ENCODE measurements around the gene GSDMA. TPM values are rescaled to one million over a fixed set of nuclear protein-coding genes. Genes with fewer than 3 reads are reported as not detected.

GSDMA gene
- total and polyA plus RNA-seq, 8 donors: 0.09 to 0.73 TPM; not detected in 6

- DNase-seq (no peak), FAIRE-seq (no peak), ATAC-seq (no peak)
- Histone ChIP-seq H3K9me3 (no peaks in the 10 kb centered on the region), H3K36me3 (peaks cover under 1 to 79% (median 55%) of the 10 kb centered on the region in 3 donors), H3K27me3 (no peaks in the 10 kb centered on the region), H3K27ac (no peak overlapping the region), H3K4me3 (no peak overlapping the region), H3K4me1 (no peaks in the 10 kb centered on the region)
- WGBS, 2 donors: 89 to 94% methylated on average over 11 of the region's 11 CpGs
- intact Hi-C loops (cut with DNase I): loop anchor here in 1 of 3 donors (10.0 kb wide), 1 partner anchor 170 kb away; no protein-coding TSS in a partner anchor
- TF ChIP-seq, protein P1, sequence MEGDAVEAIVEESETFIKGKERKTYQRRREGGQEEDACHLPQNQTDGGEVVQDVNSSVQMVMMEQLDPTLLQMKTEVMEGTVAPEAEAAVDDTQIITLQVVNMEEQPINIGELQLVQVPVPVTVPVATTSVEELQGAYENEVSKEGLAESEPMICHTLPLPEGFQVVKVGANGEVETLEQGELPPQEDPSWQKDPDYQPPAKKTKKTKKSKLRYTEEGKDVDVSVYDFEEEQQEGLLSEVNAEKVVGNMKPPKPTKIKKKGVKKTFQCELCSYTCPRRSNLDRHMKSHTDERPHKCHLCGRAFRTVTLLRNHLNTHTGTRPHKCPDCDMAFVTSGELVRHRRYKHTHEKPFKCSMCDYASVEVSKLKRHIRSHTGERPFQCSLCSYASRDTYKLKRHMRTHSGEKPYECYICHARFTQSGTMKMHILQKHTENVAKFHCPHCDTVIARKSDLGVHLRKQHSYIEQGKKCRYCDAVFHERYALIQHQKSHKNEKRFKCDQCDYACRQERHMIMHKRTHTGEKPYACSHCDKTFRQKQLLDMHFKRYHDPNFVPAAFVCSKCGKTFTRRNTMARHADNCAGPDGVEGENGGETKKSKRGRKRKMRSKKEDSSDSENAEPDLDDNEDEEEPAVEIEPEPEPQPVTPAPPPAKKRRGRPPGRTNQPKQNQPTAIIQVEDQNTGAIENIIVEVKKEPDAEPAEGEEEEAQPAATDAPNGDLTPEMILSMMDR (IDR thresholded peaks at IDR 0.05): no peak
Observed at GRCh38 chr17:39994448-39994847, 31.6 kb downstream of the GSDMA start.

DNA sequence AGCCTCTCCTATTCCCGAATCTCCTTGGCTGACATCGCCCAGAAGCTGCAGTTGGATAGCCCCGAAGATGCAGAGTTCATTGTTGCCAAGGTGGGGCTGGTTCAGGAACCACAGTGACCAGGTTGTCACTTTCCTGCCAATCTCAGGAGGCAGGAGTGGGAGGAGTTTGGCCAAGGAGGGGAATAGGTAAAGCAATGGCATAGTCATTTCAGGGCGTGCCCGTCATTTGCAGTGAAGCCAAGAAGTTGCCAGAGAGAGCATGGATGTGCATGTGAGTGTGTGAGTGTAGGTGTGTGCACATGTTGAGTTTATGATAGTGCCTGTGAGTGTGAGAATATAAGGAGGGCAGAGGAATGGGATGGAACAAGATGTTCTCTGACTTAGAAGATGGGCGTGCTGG, 32.6 kb downstream of the GSDMA start:
- 91 to 94% methylated on average over 6 of the region's 6 CpGs for WGBS, 2 donors

DNA sequence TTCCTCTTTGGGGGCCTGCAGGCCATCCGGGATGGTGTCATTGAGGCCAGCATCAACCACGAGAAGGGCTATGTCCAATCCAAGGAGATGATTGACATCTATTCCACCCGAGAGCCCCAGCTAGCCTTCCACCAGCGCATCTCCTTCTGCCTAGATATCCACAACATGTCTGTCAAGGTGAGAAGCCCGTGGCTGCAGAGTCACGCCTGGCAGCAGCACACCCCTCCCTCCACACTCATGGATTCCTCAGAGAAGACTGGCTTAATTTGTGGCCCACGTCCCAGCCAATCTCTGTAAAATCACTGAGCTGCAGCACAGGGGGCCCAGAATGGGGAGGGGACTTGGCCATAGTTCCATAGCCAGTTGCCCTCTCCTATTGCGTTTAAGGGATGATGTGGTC, 33.4 kb downstream of the GSDMA start:
- Histone ChIP-seq H3K4me3 (no peak overlapping the region), H3K27ac (no peak overlapping the region), H3K27me3 (no peaks in the 10 kb centered on the region), H3K36me3 (peaks cover 0 to 62% (median 41%) of the 10 kb centered on the region in 3 donors), H3K9me3 (no peaks in the 10 kb centered on the region), H3K4me1 (no peaks in the 10 kb centered on the region)
- no peak for ATAC-seq
- WGBS, 2 donors: 87 to 89% methylated on average over 8 of the region's 8 CpGs
- TF ChIP-seq, protein P1 (IDR thresholded peaks at IDR 0.05): no peak
- no peak for FAIRE-seq
- intact Hi-C loops (cut with DNase I): loop anchor here in 1 of 3 donors (10.0 kb wide), 1 partner anchor 169 kb away; no protein-coding TSS in a partner anchor
- DNase-seq: no peak

More for the DNA sequence above, 32.6 kb downstream of the GSDMA start:
- no peaks in the 10 kb centered on the region for H3K27me3 ChIP-seq
- no peak overlapping the region for H3K4me3 ChIP-seq
- no peak overlapping the region for H3K27ac ChIP-seq
- no peaks in the 10 kb centered on the region for H3K9me3 ChIP-seq
- ATAC-seq (peak in 1 of 4 donors; percentile 26), FAIRE-seq (no peak), DNase-seq (no peak)
- H3K4me1 ChIP-seq: no peaks in the 10 kb centered on the region
- TF ChIP-seq, protein P1 (IDR thresholded peaks at IDR 0.05): no peak
- H3K36me3 ChIP-seq: peaks cover 0 to 69% (median 46%) of the 10 kb centered on the region in 3 donors
- intact Hi-C loops (cut with DNase I): loop anchor here in 1 of 3 donors (10.0 kb wide), 1 partner anchor 169 kb away; no protein-coding TSS in a partner anchor

DNA sequence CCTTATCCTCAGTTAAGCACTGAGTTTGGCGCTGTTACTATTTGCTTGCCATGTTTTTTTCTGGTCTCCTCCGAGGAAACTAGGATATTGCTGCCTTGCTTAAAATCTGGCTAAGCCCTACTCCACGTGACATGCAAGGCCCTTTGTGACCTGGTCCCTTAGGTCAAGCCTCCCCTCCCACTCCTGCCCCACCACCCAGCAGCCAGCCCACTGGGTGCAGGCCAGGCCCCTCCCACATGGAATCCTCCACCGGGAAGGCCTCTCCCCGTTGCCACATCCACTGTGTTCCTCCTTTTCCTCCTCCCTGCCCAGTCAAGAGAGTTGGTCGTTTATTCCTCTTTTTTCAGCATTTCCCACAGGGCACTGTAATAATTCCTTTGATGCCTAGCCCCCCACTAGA, 34.0 kb downstream of the GSDMA start:
- FAIRE-seq (no peak), ATAC-seq (peak in 2 of 4 donors; percentile 28 to 58), DNase-seq (no peak)
- H3K36me3 ChIP-seq: peaks cover 0 to 56% (median 41%) of the 10 kb centered on the region in 3 donors
- no peak overlapping the region for H3K4me3 ChIP-seq
- H3K27ac ChIP-seq: no peak overlapping the region
- TF ChIP-seq, protein P1 (IDR thresholded peaks at IDR 0.05): no peak
- no peaks in the 10 kb centered on the region for H3K27me3 ChIP-seq
- 59 to 71% methylated on average over 6 of the region's 6 CpGs for WGBS, 2 donors
- H3K9me3 ChIP-seq: no peaks in the 10 kb centered on the region
- intact Hi-C loops (cut with DNase I): loop anchor here in 1 of 3 donors (10.0 kb wide), 1 partner anchor 168 kb away; no protein-coding TSS in a partner anchor
- no peaks in the 10 kb centered on the region for H3K4me1 ChIP-seq

DNA sequence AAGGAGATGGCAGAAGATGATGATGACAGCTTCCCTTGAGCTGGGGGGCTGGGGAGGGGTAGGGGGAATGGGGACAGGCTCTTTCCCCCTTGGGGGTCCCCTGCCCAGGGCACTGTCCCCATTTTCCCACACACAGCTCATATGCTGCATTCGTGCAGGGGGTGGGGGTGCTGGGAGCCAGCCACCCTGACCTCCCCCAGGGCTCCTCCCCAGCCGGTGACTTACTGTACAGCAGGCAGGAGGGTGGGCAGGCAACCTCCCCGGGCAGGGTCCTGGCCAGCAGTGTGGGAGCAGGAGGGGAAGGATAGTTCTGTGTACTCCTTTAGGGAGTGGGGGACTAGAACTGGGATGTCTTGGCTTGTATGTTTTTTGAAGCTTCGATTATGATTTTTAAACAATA, 34.7 kb downstream of the GSDMA start:
- Histone ChIP-seq H3K27me3 (no peaks in the 10 kb centered on the region), H3K9me3 (no peaks in the 10 kb centered on the region), H3K36me3 (peaks cover 0 to 48% (median 37%) of the 10 kb centered on the region in 3 donors), H3K27ac (no peak overlapping the region), H3K4me3 (no peak overlapping the region), H3K4me1 (no peaks in the 10 kb centered on the region)
- ATAC-seq (peak in 1 of 4 donors; percentile 15), DNase-seq (no peak), FAIRE-seq (no peak)
- TF ChIP-seq, protein P1 (IDR thresholded peaks at IDR 0.05): no peak
- intact Hi-C loops (cut with DNase I): loop anchor here in 1 of 3 donors (10.0 kb wide), 1 partner anchor 167 kb away; no protein-coding TSS in a partner anchor
- 75 to 82% methylated on average over 4 of the region's 4 CpGs for WGBS, 2 donors

All from pancreas (tissue), 10 donors.